ENCODE measurements around the gene P4HA2.

Gene P4HA2

GRCh38 chr5:132204371-132205135 is 23.1 kb downstream of the P4HA2 start:
- H3K4me3 ChIP-seq (ENCODE audit: control insufficient read depth, low read depth, low read length): no peak overlapping the region
- TF ChIP-seq CTCF (conservative IDR thresholded peaks at IDR 0.05; ENCODE audit: control insufficient read depth, insufficient read depth, low read depth, low read length): no peak
- no peak for DNase-seq (ENCODE audit: low read depth)

GRCh38 chr5:132203916-132204315 is 23.7 kb downstream of the P4HA2 start:
- no peak for DNase-seq (ENCODE audit: low read depth)
- TF ChIP-seq CTCF (conservative IDR thresholded peaks at IDR 0.05; ENCODE audit: control insufficient read depth, insufficient read depth, low read depth, low read length): no peak
- no peak overlapping the region for H3K4me3 ChIP-seq (ENCODE audit: control insufficient read depth, low read depth, low read length)

GRCh38 chr5:132203464-132203818 is 24.2 kb downstream of the P4HA2 start:
- no peak for TF ChIP-seq CTCF (conservative IDR thresholded peaks at IDR 0.05; ENCODE audit: control insufficient read depth, insufficient read depth, low read depth, low read length)
- no peak overlapping the region for H3K4me3 ChIP-seq (ENCODE audit: control insufficient read depth, low read depth, low read length)

GRCh38 chr5:132202711-132203463 is 24.8 kb downstream of the P4HA2 start:
- no peak for TF ChIP-seq CTCF (conservative IDR thresholded peaks at IDR 0.05; ENCODE audit: control insufficient read depth, insufficient read depth, low read depth, low read length)
- DNase-seq (ENCODE audit: low read depth): no peak
- H3K4me3 ChIP-seq (ENCODE audit: control insufficient read depth, low read depth, low read length): no peak overlapping the region

More at GRCh38 chr5:132203464-132203818, 24.2 kb downstream of the P4HA2 start:
- DNase-seq (ENCODE audit: low read depth): peak; percentile 62

- no peak overlapping the region for H3K4me3 ChIP-seq (ENCODE audit: control insufficient read depth, low read depth, low read length)
- TF ChIP-seq CTCF (conservative IDR thresholded peaks at IDR 0.05; ENCODE audit: control insufficient read depth, insufficient read depth, low read depth, low read length): no peak
- no peak for DNase-seq (ENCODE audit: low read depth)
Observed at GRCh38 chr5:132199116-132199680, 28.5 kb downstream of the P4HA2 start.

- no peak overlapping the region for H3K4me3 ChIP-seq (ENCODE audit: control insufficient read depth, low read depth, low read length)
- no peak for DNase-seq (ENCODE audit: low read depth)
- TF ChIP-seq CTCF (conservative IDR thresholded peaks at IDR 0.05; ENCODE audit: control insufficient read depth, insufficient read depth, low read depth, low read length): no peak
Observed at GRCh38 chr5:132198571-132198970, 29.1 kb downstream of the P4HA2 start.

Measured in fibroblast of mammary gland (primary cell).